Stomach (tissue), 19 donors: ENCODE measurements around the gene SLC4A3. TPM values are rescaled to one million over a fixed set of nuclear protein-coding genes. Genes with fewer than 3 reads are reported as not detected.

Experiments used
- DNase-seq, 2 donors: peaks; one replicate each; pipeline versions ENCODE4 v3.0.0 to v3.0.0-alpha.2; 2013 to 2019
- H3K27ac ChIP-seq, 5 donors: fragments of 200-600 bp in 4 of 5; sonication (generic) in 4 of 5; one replicate each; pipeline ENCODE4 v1.5.1; 2013 to 2019; ENCODE audit warnings: mild to moderate bottlenecking in 1 of 5, moderate library complexity in 1 of 5
- H3K27me3 ChIP-seq, 3 donors: fragments of 200-600 bp; sonication (generic); one replicate each; pipeline ENCODE4 v1.5.1; 2017 to 2019; ENCODE audit warnings: mixed run types in 1 of 3
- H3K36me3 ChIP-seq, 4 donors: fragments of 200-600 bp; sonication (generic); 1 replicate in 3 of 4; 2 replicates in 1 of 4; pipeline ENCODE4 v1.5.1; 2016 to 2019
- H3K4me1 ChIP-seq, 4 donors: fragments of 200-600 bp; sonication (generic); one replicate each; pipeline ENCODE4 v1.5.1; 2016 to 2019
- H3K4me3 ChIP-seq, 4 donors: fragments of 200-600 bp; sonication (generic) in 3 of 4; one replicate each; pipeline ENCODE4 v1.5.1; 2016 to 2019; ENCODE audit warnings: mild to moderate bottlenecking in 1 of 4
- H3K9me3 ChIP-seq, 4 donors: fragments of 200-600 bp; sonication (generic); one replicate each; pipeline ENCODE4 v1.5.1; 2016 to 2019
- EP300 ChIP-seq: sonication (generic); formaldehyde crosslinking; IDR thresholded peaks from one replicate; pipeline ENCODE4 v1.6.1; 2017; ENCODE audit warnings: antibody characterized with exemption
- POLR2A ChIP-seq, 4 donors: fragments of 450-650 bp; IDR thresholded peaks; one replicate each; pipeline ENCODE4 v1.6.1; 2016; ENCODE audit warnings: antibody characterized with exemption in 4 of 4, control low read depth in 2 of 4, mild to moderate bottlenecking in 1 of 4, moderate library complexity in 1 of 4
- POLR2AphosphoS5 ChIP-seq, 3 donors: sonication (generic); formaldehyde crosslinking; IDR thresholded peaks; one replicate each; pipeline ENCODE4 v1.6.1; 2016; ENCODE audit warnings: antibody characterized with exemption in 3 of 3
- WGBS, 5 donors: extraction: QIAGEN DNeasy Blood & Tissue Kit in 3 of 5; methylation state at CpG; one replicate each; pipeline versions ENCODE4 v1.1.5 to v1.1.7; 2013 to 2018; 5-methylcytosine and 5-hydroxymethylcytosine counted together
- intact Hi-C: fragments of 100-400 bp; cut with DNase I; formaldehyde crosslinking; loops from one replicate; pipeline ENCODE4 v1.15.1; 2023; ENCODE audit warnings: low total_unique reads
- long read RNA-seq, 10 donors: transcript quantifications; one replicate each; lab custom pipeline, GENCODE V29; 2026
- polyA plus RNA-seq, 3 donors: library from polyadenylated mRNA; stranded (reverse); fragments of 200-250 nt; gene quantifications; one replicate each; pipeline ENCODE4 v1.2.3, GENCODE V29; 2013
- total RNA-seq, 5 donors: library from RNA; depleted of rRNA; stranded (reverse); fragments of >200 nt; gene quantifications; one replicate each; pipeline versions ENCODE4 v1.1.0 to v1.2.3, GENCODE V29; 2014 to 2016
- TF ChIP-seq, protein P1 (sequence below), 7 experiments: fragments of 450-650 bp in 4 of 7; fragments of 200-600 bp in 3 of 7; sonication (generic) in 3 of 7; IDR thresholded peaks; one replicate each; pipeline ENCODE4 v1.5.1; 2016 to 2019; ENCODE audit warnings: antibody characterized with exemption in 7 of 7, control low read depth in 2 of 7, mild to moderate bottlenecking in 1 of 7
- donor health status: healthy with polysubstance abuse.
- donor health status: Bipolar disorder and iron deficiency.
- donor health status: healthy.

SLC4A3 gene, protein sequence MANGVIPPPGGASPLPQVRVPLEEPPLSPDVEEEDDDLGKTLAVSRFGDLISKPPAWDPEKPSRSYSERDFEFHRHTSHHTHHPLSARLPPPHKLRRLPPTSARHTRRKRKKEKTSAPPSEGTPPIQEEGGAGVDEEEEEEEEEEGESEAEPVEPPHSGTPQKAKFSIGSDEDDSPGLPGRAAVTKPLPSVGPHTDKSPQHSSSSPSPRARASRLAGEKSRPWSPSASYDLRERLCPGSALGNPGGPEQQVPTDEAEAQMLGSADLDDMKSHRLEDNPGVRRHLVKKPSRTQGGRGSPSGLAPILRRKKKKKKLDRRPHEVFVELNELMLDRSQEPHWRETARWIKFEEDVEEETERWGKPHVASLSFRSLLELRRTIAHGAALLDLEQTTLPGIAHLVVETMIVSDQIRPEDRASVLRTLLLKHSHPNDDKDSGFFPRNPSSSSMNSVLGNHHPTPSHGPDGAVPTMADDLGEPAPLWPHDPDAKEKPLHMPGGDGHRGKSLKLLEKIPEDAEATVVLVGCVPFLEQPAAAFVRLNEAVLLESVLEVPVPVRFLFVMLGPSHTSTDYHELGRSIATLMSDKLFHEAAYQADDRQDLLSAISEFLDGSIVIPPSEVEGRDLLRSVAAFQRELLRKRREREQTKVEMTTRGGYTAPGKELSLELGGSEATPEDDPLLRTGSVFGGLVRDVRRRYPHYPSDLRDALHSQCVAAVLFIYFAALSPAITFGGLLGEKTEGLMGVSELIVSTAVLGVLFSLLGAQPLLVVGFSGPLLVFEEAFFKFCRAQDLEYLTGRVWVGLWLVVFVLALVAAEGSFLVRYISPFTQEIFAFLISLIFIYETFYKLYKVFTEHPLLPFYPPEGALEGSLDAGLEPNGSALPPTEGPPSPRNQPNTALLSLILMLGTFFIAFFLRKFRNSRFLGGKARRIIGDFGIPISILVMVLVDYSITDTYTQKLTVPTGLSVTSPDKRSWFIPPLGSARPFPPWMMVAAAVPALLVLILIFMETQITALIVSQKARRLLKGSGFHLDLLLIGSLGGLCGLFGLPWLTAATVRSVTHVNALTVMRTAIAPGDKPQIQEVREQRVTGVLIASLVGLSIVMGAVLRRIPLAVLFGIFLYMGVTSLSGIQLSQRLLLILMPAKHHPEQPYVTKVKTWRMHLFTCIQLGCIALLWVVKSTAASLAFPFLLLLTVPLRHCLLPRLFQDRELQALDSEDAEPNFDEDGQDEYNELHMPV
- total RNA-seq, result 10 to 100 TPM in 1 of 5 donors, 1 to 10 TPM in 2, under 1 TPM in 1, not detected in 1; 0.58 to 22.8 (median 1.9) TPM
- polyA plus RNA-seq, result 1 to 10 TPM; 1.2 to 2.5 (median 1.6) TPM
- long read RNA-seq, donor 1, result 0 reads
- long read RNA-seq, donor 2, result 0 reads
- long read RNA-seq, donor 3, result 0 reads
- long read RNA-seq, donor 4, result 0 reads
- long read RNA-seq, donor 5, result 0 reads
- long read RNA-seq, donor 6, result 0 reads
- long read RNA-seq, donor 7, result 0 reads
- long read RNA-seq, donor 8, result 0 reads
- long read RNA-seq, donor 9, result 0 reads
- long read RNA-seq, donor 10, result 0 reads

DNA sequence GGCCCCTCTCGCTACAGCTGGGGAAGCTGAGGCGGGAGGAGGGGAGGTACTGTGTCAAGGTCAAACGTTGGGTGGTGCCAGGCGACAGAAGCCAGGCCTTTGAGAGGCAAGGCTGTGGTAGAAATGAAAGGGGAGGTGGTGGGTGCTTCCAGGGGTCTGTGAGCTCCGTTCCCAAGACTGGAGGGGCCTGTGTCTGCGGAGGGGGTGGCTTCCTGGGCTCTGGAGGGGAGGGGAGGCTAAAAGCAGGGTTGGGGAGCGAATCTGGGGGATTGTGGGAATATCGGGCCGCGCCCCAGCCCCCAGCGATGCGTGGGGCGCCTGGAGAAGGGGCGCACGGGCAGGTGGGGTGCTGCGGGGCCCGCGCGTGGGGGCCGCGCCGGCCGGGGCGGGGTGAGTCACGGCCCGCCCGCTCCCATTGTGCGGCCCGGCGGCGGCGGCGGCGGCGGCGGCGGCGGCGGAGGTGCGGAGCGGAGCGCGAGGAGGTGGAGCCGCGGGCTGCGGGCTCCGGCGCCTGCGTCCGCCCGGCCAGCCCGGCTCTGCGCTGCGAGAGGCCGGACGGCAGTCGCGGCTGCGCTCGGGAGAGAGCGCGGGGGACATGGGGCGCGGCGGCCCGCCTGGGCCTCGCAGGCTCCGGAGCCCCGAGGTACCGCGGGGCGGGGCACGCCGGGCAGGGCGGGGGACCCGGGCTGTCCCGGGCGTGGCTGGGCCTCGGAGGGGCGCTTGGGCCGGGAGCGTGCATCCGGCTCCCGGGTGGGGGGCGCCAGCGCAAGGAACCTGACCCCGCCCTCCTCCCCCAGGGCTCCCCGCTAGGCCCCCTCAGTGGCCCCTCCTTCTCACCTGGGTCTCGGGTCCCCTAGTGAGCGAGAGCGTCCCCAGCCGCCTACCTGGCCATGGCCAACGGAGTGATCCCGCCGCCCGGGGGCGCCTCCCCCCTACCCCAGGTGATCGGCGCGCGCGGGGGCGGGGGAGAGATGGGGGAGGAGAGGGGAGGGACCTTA, at the start of gene SLC4A3:
Gene SLC4A3 (plus strand): TSS at position 528 of the 998 bp plus-strand sequence. CDS start 363 bp downstream, at position 891.
- Histone ChIP-seq H3K4me1 (peaks cover 6 to 16% (median 8%) of the 10 kb centered on the region in 4 donors), H3K27ac (peak within 1 kb of the TSS in 2 of 5 donors; percentile 57 to 72), H3K36me3 (no peaks in the 10 kb centered on the region), H3K27me3 (peaks cover 0 to 35% (median 23%) of the 10 kb centered on the region in 3 donors), H3K4me3 (peak within 1 kb of the TSS; percentile 57 to 72 (median 60)), H3K9me3 (no peaks in the 10 kb centered on the region)
- TF ChIP-seq, protein P1, sequence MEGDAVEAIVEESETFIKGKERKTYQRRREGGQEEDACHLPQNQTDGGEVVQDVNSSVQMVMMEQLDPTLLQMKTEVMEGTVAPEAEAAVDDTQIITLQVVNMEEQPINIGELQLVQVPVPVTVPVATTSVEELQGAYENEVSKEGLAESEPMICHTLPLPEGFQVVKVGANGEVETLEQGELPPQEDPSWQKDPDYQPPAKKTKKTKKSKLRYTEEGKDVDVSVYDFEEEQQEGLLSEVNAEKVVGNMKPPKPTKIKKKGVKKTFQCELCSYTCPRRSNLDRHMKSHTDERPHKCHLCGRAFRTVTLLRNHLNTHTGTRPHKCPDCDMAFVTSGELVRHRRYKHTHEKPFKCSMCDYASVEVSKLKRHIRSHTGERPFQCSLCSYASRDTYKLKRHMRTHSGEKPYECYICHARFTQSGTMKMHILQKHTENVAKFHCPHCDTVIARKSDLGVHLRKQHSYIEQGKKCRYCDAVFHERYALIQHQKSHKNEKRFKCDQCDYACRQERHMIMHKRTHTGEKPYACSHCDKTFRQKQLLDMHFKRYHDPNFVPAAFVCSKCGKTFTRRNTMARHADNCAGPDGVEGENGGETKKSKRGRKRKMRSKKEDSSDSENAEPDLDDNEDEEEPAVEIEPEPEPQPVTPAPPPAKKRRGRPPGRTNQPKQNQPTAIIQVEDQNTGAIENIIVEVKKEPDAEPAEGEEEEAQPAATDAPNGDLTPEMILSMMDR (IDR thresholded peaks at IDR 0.05), result no peak
- TF ChIP-seq EP300 (no peak), POLR2A (IDR thresholded peaks at IDR 0.05) (no peak), POLR2AphosphoS5 (IDR thresholded peaks at IDR 0.05) (no peak)
- 3 to 16% (median 5%) methylated on average over 19 to 103 of the region's 103 CpGs for WGBS, 5 donors
- peak; percentile 31 to 76 for DNase-seq
- intact Hi-C loops, result no loop called here

DNA sequence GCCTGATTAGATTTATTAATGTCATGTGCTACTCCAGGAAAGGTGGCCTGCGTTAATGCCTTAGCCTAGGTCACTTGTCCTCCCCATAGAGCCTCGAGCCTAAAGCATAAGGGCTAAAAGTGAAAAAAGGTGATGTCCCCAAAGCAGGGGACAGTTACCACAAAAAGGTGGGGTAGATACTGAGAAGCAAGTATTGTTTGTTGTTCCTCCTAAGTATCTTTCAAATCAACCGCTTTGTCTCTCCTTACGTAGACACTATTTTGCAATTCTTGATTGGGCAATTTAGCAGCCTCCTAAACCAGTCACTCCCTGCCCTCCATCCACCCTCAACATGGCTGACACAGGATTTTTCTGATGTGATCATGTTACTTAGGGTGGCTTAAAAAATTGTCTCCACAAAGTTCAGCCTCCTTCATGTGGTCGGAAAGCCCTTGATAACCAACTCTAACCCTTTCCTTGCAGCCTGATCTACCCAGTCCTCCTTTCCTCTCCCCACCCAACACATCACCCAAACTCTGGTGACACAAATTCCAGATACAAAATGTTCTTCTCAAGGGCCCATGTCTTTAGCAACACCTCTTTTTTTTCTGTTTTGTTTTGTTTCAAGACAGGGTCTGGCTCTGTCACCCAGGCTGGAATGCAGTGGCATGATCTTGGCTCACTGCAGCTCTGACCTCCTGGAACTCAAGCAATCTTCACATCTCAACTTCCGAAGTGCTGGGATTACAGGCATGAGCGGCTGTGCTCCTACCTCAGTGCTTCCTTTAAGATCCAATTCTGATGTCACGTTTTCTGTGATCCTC, 48.4 kb upstream of the SLC4A3 start:
- 74 to 84% (median 79%) methylated on average over 8 of the region's 8 CpGs for WGBS, 5 donors
- H3K9me3 ChIP-seq, result no peaks in the 10 kb centered on the region
- peaks cover 0 to 4% (median 0%) of the 10 kb centered on the region in 4 donors for H3K4me1 ChIP-seq
- TF ChIP-seq EP300 (no peak), POLR2A (IDR thresholded peaks at IDR 0.05) (no peak), POLR2AphosphoS5 (IDR thresholded peaks at IDR 0.05) (no peak)
- TF ChIP-seq, protein P1 (IDR thresholded peaks at IDR 0.05), result no peak
- DNase-seq, result no peak
- H3K36me3 ChIP-seq, result no peaks in the 10 kb centered on the region
- no peak overlapping the region for H3K27ac ChIP-seq
- intact Hi-C loops, result no loop called here
- H3K4me3 ChIP-seq, result no peak overlapping the region
- peaks cover 0 to 42% (median 6%) of the 10 kb centered on the region in 3 donors for H3K27me3 ChIP-seq

DNA sequence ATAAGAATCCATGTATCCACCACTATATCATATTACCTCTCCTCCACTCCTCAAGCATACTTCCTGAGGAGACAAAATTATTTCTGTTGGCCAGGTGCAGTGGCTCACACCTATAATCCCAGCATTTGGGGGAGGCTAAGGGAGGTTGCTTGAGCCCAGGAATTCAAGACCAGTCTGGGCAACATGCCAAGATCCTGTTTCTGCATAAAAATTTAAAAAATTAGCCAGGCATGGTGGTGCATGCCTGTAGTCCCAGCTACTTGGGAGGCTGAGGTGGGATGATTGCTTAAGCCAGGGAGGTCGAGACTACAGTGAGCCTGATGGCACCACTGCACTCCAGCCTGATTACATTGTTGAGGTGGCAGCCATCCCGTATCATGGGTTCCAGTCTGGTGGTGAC, 46.1 kb upstream of the SLC4A3 start:
- 59 to 100% (median 74%) methylated on average over 1 to 2 of the region's 2 CpGs for WGBS, 5 donors
- intact Hi-C loops, result no loop called here
- H3K36me3 ChIP-seq, result no peaks in the 10 kb centered on the region

More for the DNA sequence above, 46.1 kb upstream of the SLC4A3 start:
- peaks cover 0 to 30% (median 6%) of the 10 kb centered on the region in 3 donors for H3K27me3 ChIP-seq
- no peak overlapping the region for H3K27ac ChIP-seq
- no peak overlapping the region for H3K4me3 ChIP-seq
- H3K9me3 ChIP-seq, result no peaks in the 10 kb centered on the region
- TF ChIP-seq EP300 (no peak), POLR2AphosphoS5 (IDR thresholded peaks at IDR 0.05) (no peak), POLR2A (IDR thresholded peaks at IDR 0.05) (no peak)
- TF ChIP-seq, protein P1 (IDR thresholded peaks at IDR 0.05), result no peak
- DNase-seq, result no peak
- H3K4me1 ChIP-seq, result peaks cover 0 to 4% (median 0%) of the 10 kb centered on the region in 4 donors
